ENCODE results near the gene MKRN2.

Gene MKRN2

GRCh38 chr3:12561397-12561796, 4.5 kb downstream of the MKRN2 start:
- DNase-seq (ENCODE audit: low read depth in 2 of 2), result no peak
- no peak for TF ChIP-seq CTCF (IDR thresholded peaks at IDR 0.05; ENCODE audit: low read depth, low read length)

GRCh38 chr3:12562451-12562850, 5.6 kb downstream of the MKRN2 start:
- no peak overlapping the region for H3K4me3 ChIP-seq (replicated peaks in 1 of 2; ENCODE audit: low read depth in 2 of 2, low read length in 2 of 2)

More at GRCh38 chr3:12561397-12561796, 4.5 kb downstream of the MKRN2 start:
- H3K4me3 ChIP-seq (replicated peaks in 1 of 2; ENCODE audit: low read depth in 2 of 2, low read length in 2 of 2), result no peak overlapping the region

GRCh38 chr3:12566976-12567375, 10.1 kb downstream of the MKRN2 start:
- no peak overlapping the region for H3K4me3 ChIP-seq (replicated peaks in 1 of 2; ENCODE audit: low read depth in 2 of 2, low read length in 2 of 2)
- TF ChIP-seq CTCF (IDR thresholded peaks at IDR 0.05; ENCODE audit: low read depth, low read length), result no peak
- peak in 1 of 2 donors; percentile 42 for DNase-seq (ENCODE audit: low read depth in 2 of 2)

More at GRCh38 chr3:12562451-12562850, 5.6 kb downstream of the MKRN2 start:
- no peak for DNase-seq (ENCODE audit: low read depth in 2 of 2)
- no peak for TF ChIP-seq CTCF (IDR thresholded peaks at IDR 0.05; ENCODE audit: low read depth, low read length)

- no peak for DNase-seq (ENCODE audit: low read depth in 2 of 2)
- no peak overlapping the region for H3K4me3 ChIP-seq (replicated peaks in 1 of 2; ENCODE audit: low read depth in 2 of 2, low read length in 2 of 2)
- no peak for TF ChIP-seq CTCF (IDR thresholded peaks at IDR 0.05; ENCODE audit: low read depth, low read length)
Observed at GRCh38 chr3:12568747-12569146, 11.9 kb downstream of the MKRN2 start.

- no peak overlapping the region for H3K4me3 ChIP-seq (replicated peaks in 1 of 2; ENCODE audit: low read depth in 2 of 2, low read length in 2 of 2)
- DNase-seq (ENCODE audit: low read depth in 2 of 2), result no peak
- no peak for TF ChIP-seq CTCF (IDR thresholded peaks at IDR 0.05; ENCODE audit: low read depth, low read length)
Observed at GRCh38 chr3:12569836-12570235, 12.9 kb downstream of the MKRN2 start.

- no peak overlapping the region for H3K4me3 ChIP-seq (replicated peaks in 1 of 2; ENCODE audit: low read depth in 2 of 2, low read length in 2 of 2)
- no peak for TF ChIP-seq CTCF (IDR thresholded peaks at IDR 0.05; ENCODE audit: low read depth, low read length)
- DNase-seq (ENCODE audit: low read depth in 2 of 2), result no peak
Observed at GRCh38 chr3:12571986-12572385, 15.1 kb downstream of the MKRN2 start.

GRCh38 chr3:12574131-12574530, 17.2 kb downstream of the MKRN2 start:
- DNase-seq (ENCODE audit: low read depth in 2 of 2), result peak in 1 of 2 donors; percentile 29
- no peak overlapping the region for H3K4me3 ChIP-seq (replicated peaks in 1 of 2; ENCODE audit: low read depth in 2 of 2, low read length in 2 of 2)
- TF ChIP-seq CTCF (IDR thresholded peaks at IDR 0.05; ENCODE audit: low read depth, low read length), result no peak

All from cardiac fibroblast (primary cell).